GM12878 (cell line): ENCODE results near the gene RPL13A. TPM values are rescaled to one million over a fixed set of nuclear protein-coding genes. Genes with fewer than 3 reads are reported as not detected.

ENCODE experiments used
- ATAC-seq: fragments of 200-7000 bp; cut with Tn5 transposase; 3 replicates; pipeline ENCODE4 v1.9.1; 2020; ENCODE audit warnings: mild to moderate bottlenecking, moderate library complexity
- BruUV-seq: library from RNA; stranded (reverse); fragments of 400-500 nt; replicated peaks from 2 replicates; lab custom pipeline; 2021; lab: Mats Ljungman, UMichigan
- CTCF ChIA-PET: fragments of 300-600 bp; sonication (Branson Sonifier 250); formaldehyde crosslinking; extraction: SDS; loops from one replicate; lab custom pipeline; 2021; ENCODE audit warnings: inconsistent platforms; lab: Yijun Ruan, JAX
- POLR2A ChIA-PET: fragments of 350-600 bp; formaldehyde crosslinking; extraction: SDS; loops from one replicate; lab custom pipeline; 2021; ENCODE audit warnings: inconsistent platforms; lab: Charles Lee
- RAD21 ChIA-PET: fragments of 300-600 bp; sonication (Branson Sonifier 250); formaldehyde crosslinking; loops from one replicate; lab custom pipeline; 2023; ENCODE audit warnings: antibody characterized with exemption; ENCODE audit not compliant: unreplicated experiment; lab: Charles Lee
- SMC1A ChIA-PET: fragments of 300-600 bp; sonication (Branson Sonifier 250); formaldehyde crosslinking; loops from one replicate; lab custom pipeline; 2023; ENCODE audit not compliant: unreplicated experiment, uncharacterized antibody; lab: Charles Lee
- DNase-seq: peaks from one replicate; pipeline ENCODE4 v3.0.0-alpha.2; 2011; ENCODE audit warnings: low read depth, low spot score
- FAIRE-seq: peaks from 3 replicates; lab custom pipeline; 2011; peaks lifted over from hg19 to GRCh38; lab: Jason Lieb, UNC
- H2AFZ ChIP-seq: 2 replicates; pipeline ENCODE4 v1.6.0; 2011; ENCODE audit warnings: low read depth, low read length, control low read depth; ENCODE audit not compliant: control insufficient read depth
- H3K27ac ChIP-seq: 2 replicates; pipeline ENCODE4 v1.5.1; 2011; ENCODE audit warnings: control low read depth; ENCODE audit not compliant: control insufficient read depth, insufficient read depth
- H3K27me3 ChIP-seq, 2 experiments: replicated peaks in 1 of 2; 2 replicates each; pipeline versions ENCODE4 v1.6.0 to v1.6.1; 2011; ENCODE audit warnings: low read length in 1 of 2; ENCODE audit not compliant: control insufficient read depth in 2 of 2, insufficient read depth in 2 of 2
- H3K36me3 ChIP-seq, 2 experiments: 2 replicates each; pipeline ENCODE4 v1.5.1; 2011; ENCODE audit warnings: low read length in 1 of 2; ENCODE audit not compliant: control insufficient read depth in 2 of 2, insufficient read depth in 2 of 2
- H3K4me1 ChIP-seq: 2 replicates; pipeline ENCODE4 v1.6.1; 2011; ENCODE audit warnings: mild to moderate bottlenecking, low read length, moderate library complexity, mixed read lengths; ENCODE audit not compliant: control insufficient read depth, insufficient read depth
- H3K4me2 ChIP-seq: 2 replicates; pipeline ENCODE4 v1.6.0; 2011; ENCODE audit warnings: control low read depth; ENCODE audit not compliant: control insufficient read depth, insufficient read depth
- H3K4me3 ChIP-seq: fragments of 200-600 bp; sonication (generic); 2 replicates; pipeline ENCODE4 v1.5.1; 2016
- H3K79me2 ChIP-seq: 2 replicates; pipeline ENCODE4 v1.6.0; 2011; ENCODE audit warnings: low read length; ENCODE audit not compliant: control insufficient read depth, insufficient read depth
- H3K9ac ChIP-seq: 2 replicates; pipeline ENCODE4 v1.8.0; 2011; ENCODE audit warnings: low read length, control low read depth, mixed read lengths; ENCODE audit not compliant: control insufficient read depth, insufficient read depth
- H3K9me3 ChIP-seq: replicated peaks from 3 replicates; pipeline ENCODE4 v1.5.1; 2011; ENCODE audit warnings: mild to moderate bottlenecking, low read length; ENCODE audit not compliant: control insufficient read depth, insufficient read depth
- H4K20me1 ChIP-seq: 2 replicates; pipeline ENCODE4 v1.6.0; 2011; ENCODE audit not compliant: control insufficient read depth, insufficient read depth
- CREB1 ChIP-seq: IDR thresholded peaks from 2 replicates; pipeline ENCODE4 v1.6.1; 2012; ENCODE audit warnings: low read depth, mild to moderate bottlenecking, inconsistent platforms
- POLR2A ChIP-seq: IDR thresholded peaks from 2 replicates; pipeline ENCODE4 v1.6.1; 2011; ENCODE audit warnings: low read depth, mild to moderate bottlenecking, low read length
- POLR2AphosphoS5 ChIP-seq: IDR thresholded peaks from 2 replicates; pipeline ENCODE4 v1.6.1; 2011; ENCODE audit warnings: mild to moderate bottlenecking, low read length, inconsistent platforms
- RAD21 ChIP-seq: IDR thresholded peaks from 2 replicates; pipeline ENCODE4 v1.6.1; 2011; ENCODE audit warnings: mild to moderate bottlenecking, low read depth, low read length, moderate library complexity; ENCODE audit not compliant: insufficient read depth
- RUNX3 ChIP-seq: IDR thresholded peaks from 2 replicates; pipeline ENCODE4 v1.6.1; 2012; ENCODE audit warnings: low read length, inconsistent platforms
- ZNF274 ChIP-seq: IDR thresholded peaks from one replicate; pipeline ENCODE4 v1.8.0; 2011; ENCODE audit not compliant: insufficient read length, insufficient read depth
- WGBS: methylation state at CpG from one replicate; pipeline ENCODE4 v1.1.6; 2016; ENCODE audit warnings: low lambda C conversion rate; ENCODE audit not compliant: insufficient replicate concordance, insufficient coverage; ENCODE audit errors: missing lambda C conversion rate; 5-methylcytosine and 5-hydroxymethylcytosine counted together
- in situ Hi-C: fragments of 300-500 bp; cut with MboI; formaldehyde crosslinking; loops from 9 replicates; pipeline ENCODE4 v1.14.3; 2018; ENCODE audit warnings: mixed read lengths
- intact Hi-C: fragments of 100-400 bp; cut with micrococcal nuclease; formaldehyde crosslinking; loops from one replicate; pipeline ENCODE4 v1.14.2; 2022; ENCODE audit not compliant: unreplicated experiment
- polyA plus RNA-seq, 11 experiments: library from polyadenylated mRNA; depleted of rRNA in 4 of 11; unstranded in 6 of 11; stranded (reverse) in 5 of 11; fragments of >200 nt; fragmentation: Nextera tagmentation in 4 of 11; fragmentation: Illumina TruSeq in 1 of 11; extraction: Ambion mirVana in 4 of 11; extraction: Trizol in 1 of 11; gene quantifications; 1 replicate in 1 of 11; 2 replicates in 10 of 11; pipeline versions ENCODE4 v1.2.1 to v1.2.3, GENCODE V29; 2011 to 2016; ENCODE audit warnings: inconsistent platforms in 2 of 11, missing spikeins in 2 of 11, low read depth in 1 of 11
- total RNA-seq, 4 experiments: library from RNA; depleted of rRNA in 3 of 4; stranded (reverse); fragments of >200 nt in 3 of 4; fragmentation: Illumina TruSeq in 1 of 4; extraction: Trizol in 1 of 4; gene quantifications; 2 replicates each; pipeline versions ENCODE4 v1.2.1 to v1.2.3, GENCODE V29; 2013 to 2021

RPL13A gene
- total and polyA plus RNA-seq, 10 of the 15 experiments (the other 5 are each of a cell fraction or from before 2014, with no cell fraction given), result 1,426 to 8,961 (median 4,266) TPM

DNA sequence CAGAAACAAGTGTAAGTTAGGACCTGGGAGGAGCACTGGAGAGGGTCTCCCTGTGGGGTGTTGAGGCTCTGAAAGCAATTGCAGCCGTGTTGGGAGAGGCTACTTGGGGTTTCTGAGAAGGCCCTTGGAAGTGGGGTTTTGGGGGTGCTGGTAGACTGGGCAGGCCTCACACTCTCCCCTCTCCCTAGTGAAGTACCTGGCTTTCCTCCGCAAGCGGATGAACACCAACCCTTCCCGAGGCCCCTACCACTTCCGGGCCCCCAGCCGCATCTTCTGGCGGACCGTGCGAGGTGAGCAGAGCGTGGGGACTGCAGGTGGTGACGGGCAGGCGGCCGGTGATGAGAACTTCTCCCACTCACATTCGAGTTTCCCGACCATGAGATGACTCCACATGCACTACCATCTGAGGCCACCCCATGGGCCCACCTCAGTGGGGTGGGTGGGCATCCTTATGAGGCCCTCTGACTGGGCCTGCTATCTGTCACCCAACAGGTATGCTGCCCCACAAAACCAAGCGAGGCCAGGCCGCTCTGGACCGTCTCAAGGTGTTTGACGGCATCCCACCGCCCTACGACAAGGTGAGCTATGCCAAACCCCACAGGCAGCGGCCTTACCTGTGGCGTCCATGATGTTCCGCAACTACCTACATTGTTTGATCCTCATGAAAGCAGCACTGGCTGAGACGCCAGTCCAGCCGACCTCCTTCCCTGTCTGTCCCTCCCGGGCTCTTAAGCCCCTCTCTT, 3.0 kb downstream of the RPL13A start:
- RAD21 ChIA-PET, result no interaction called here
- 45% methylated on average over 27 of the region's 27 CpGs for WGBS
- peaks cover 41% of the 10 kb centered on the region for H3K79me2 ChIP-seq
- in situ Hi-C loops, result no loop called here
- peak overlapping the region; percentile 95 for H3K9ac ChIP-seq
- intact Hi-C loops, result no loop called here
- 0 out of 2 replicates have a peak, but pooled peaks have one; percentile 8 for TF ChIP-seq RUNX3
- no peak for TF ChIP-seq CREB1
- TF ChIP-seq POLR2A, result peak; percentile 71
- TF ChIP-seq ZNF274, result no peak
- TF ChIP-seq POLR2AphosphoS5, result 0 out of 2 replicates have a peak, but pooled peaks have one; percentile 56
- TF ChIP-seq RAD21, result no peak
- TF ChIP-seq, all 136 proteins: peak for 3
- Histone ChIP-seq H3K27me3 (no peaks in the 10 kb centered on the region), H3K36me3 (peaks cover 26 to 40% of the 10 kb centered on the region in 2 experiments), H3K27ac (peak overlapping the region; percentile 83), H3K4me3 (peak overlapping the region; percentile 97), H3K4me2 (peak overlapping the region; percentile 91), H3K4me1 (peaks cover 16% of the 10 kb centered on the region), H2AFZ (no peak overlapping the region), H4K20me1 (peaks cover 13% of the 10 kb centered on the region), H3K9me3 (no peaks in the 10 kb centered on the region; the same call in 1 of the 3 replicates)
- ATAC-seq, result no peak
- ChIA-PET POLR2A (interaction anchor here (1.0 kb wide), 1 partner anchor 186 kb away, joined by 3 read pairs; no protein-coding TSS in a partner anchor), SMC1A (no interaction called here), CTCF (no interaction called here)
- DNase-seq, result no peak
- no peak for FAIRE-seq
- BruUV-seq, result no TSS peak
